ENCODE results near the gene LNX1. TPM values are rescaled to one million over a fixed set of nuclear protein-coding genes. Genes with fewer than 3 reads are reported as not detected.

Gene LNX1
- polyA plus RNA-seq, 1 of the 3 experiments (the other 2 are of a cell fraction): 0.16 TPM

GRCh38 chr4:53553486-53554210 is 37.6 kb downstream of the LNX1 start:
- Histone ChIP-seq H2AFZ (ENCODE audit: low read depth) (no peak overlapping the region), H3F3A (replicated peaks; ENCODE audit: insufficient read depth) (peaks cover 9% of the 10 kb centered on the region), H3K36me3 (replicated peaks in 1 of 2; ENCODE audit: control insufficient read depth in 1 of 2, insufficient read depth in 2 of 2, low read length in 1 of 2) (no peaks in the 10 kb centered on the region), H3K9me3 (no peaks in the 10 kb centered on the region), H3K27me3 (ENCODE audit: insufficient read depth) (no peaks in the 10 kb centered on the region), H4K20me1 (ENCODE audit: insufficient read depth) (no peaks in the 10 kb centered on the region), H3K27ac (ENCODE audit: low read depth in 2 of 2, low read length in 1 of 2) (no peak overlapping the region), H3K4me2 (no peak overlapping the region), H3K9me2 (no peaks in the 10 kb centered on the region), H3K4me3 (ENCODE audit: low read depth in 2 of 2, low read length in 1 of 2) (no peak overlapping the region), H3K4me1 (ENCODE audit: control insufficient read depth in 1 of 2, insufficient read depth in 2 of 2, low read depth in 1 of 2, low read length in 1 of 2) (peaks cover 6 to 15% of the 10 kb centered on the region in 2 experiments; a peak in 2 of 4 replicates), H3K9ac (no peak overlapping the region), H3K79me2 (ENCODE audit: insufficient read depth) (no peaks in the 10 kb centered on the region)
- CTCF ChIA-PET: no interaction called here
- POLR2A ChIA-PET: no interaction called here
- WGBS (ENCODE audit: low lambda C conversion rate): 98% methylated on average over 7 of the region's 9 CpGs
- no peak for DNase-seq
- TF ChIP-seq IRF3 (IDR thresholded peaks at IDR 0.05; ENCODE audit: low read depth, low read length) (no peak), POLR2AphosphoS5 (IDR thresholded peaks at IDR 0.05; ENCODE audit: low read depth, low read length) (no peak), NFIC (IDR thresholded peaks at IDR 0.05; ENCODE audit: borderline replicate concordance) (no peak), MAX (IDR thresholded peaks at IDR 0.05; ENCODE audit: low read depth) (no peak), EZH2phosphoT487 (IDR thresholded peaks at IDR 0.05; ENCODE audit: borderline replicate concordance, low read depth) (no peak), TEAD4 (IDR thresholded peaks at IDR 0.05; ENCODE audit: borderline replicate concordance, insufficient read depth) (no peak), CHD2 (IDR thresholded peaks at IDR 0.05; ENCODE audit: low read length, partially characterized antibody) (no peak), ELF1 (IDR thresholded peaks at IDR 0.05) (no peak), GABPA (IDR thresholded peaks at IDR 0.05; ENCODE audit: low read depth) (no peak), USF1 (IDR thresholded peaks at IDR 0.05; ENCODE audit: borderline replicate concordance, low read depth) (no peak)

- no peaks in the 10 kb centered on the region for H3F3A ChIP-seq (replicated peaks; ENCODE audit: insufficient read depth)
- ChIA-PET CTCF (interaction anchor here (1.1 kb wide), 1 partner anchor 11 kb away, joined by 5 read pairs; no protein-coding TSS in a partner anchor), POLR2A (no interaction called here)
- no peaks in the 10 kb centered on the region for H3K79me2 ChIP-seq (ENCODE audit: insufficient read depth)
- no peak overlapping the region for H3K4me2 ChIP-seq
- H3K9me3 ChIP-seq: no peaks in the 10 kb centered on the region
- WGBS (ENCODE audit: low lambda C conversion rate): 89% methylated on average over 3 of the region's 3 CpGs
- H3K9ac ChIP-seq: no peak overlapping the region
- no peak overlapping the region for H3K4me3 ChIP-seq (ENCODE audit: low read depth in 2 of 2, low read length in 1 of 2)
- no peaks in the 10 kb centered on the region for H3K9me2 ChIP-seq
- no peak overlapping the region for H2AFZ ChIP-seq (ENCODE audit: low read depth)
- H3K27ac ChIP-seq (ENCODE audit: low read depth in 2 of 2, low read length in 1 of 2): no peak overlapping the region
- no peak for DNase-seq
- peaks cover 2 to 9% of the 10 kb centered on the region in 2 experiments; a peak in 2 of 4 replicates for H3K4me1 ChIP-seq (ENCODE audit: control insufficient read depth in 1 of 2, insufficient read depth in 2 of 2, low read depth in 1 of 2, low read length in 1 of 2)
- no peaks in the 10 kb centered on the region for H3K36me3 ChIP-seq (replicated peaks in 1 of 2; ENCODE audit: control insufficient read depth in 1 of 2, insufficient read depth in 2 of 2, low read length in 1 of 2)
- H3K27me3 ChIP-seq (ENCODE audit: insufficient read depth): no peaks in the 10 kb centered on the region
- H4K20me1 ChIP-seq (ENCODE audit: insufficient read depth): no peaks in the 10 kb centered on the region
- TF ChIP-seq NFIC (IDR thresholded peaks at IDR 0.05; ENCODE audit: borderline replicate concordance): no peak
- no peak for TF ChIP-seq FOXM1 (IDR thresholded peaks at IDR 0.05; ENCODE audit: low read depth)
- TF ChIP-seq USF1 (IDR thresholded peaks at IDR 0.05; ENCODE audit: borderline replicate concordance, low read depth): no peak
- TF ChIP-seq REST (IDR thresholded peaks at IDR 0.05; ENCODE audit: low read depth, low read length): no peak
- TF ChIP-seq CTCF (IDR thresholded peaks at IDR 0.05): no peak
- TF ChIP-seq SMC3 (IDR thresholded peaks at IDR 0.05; ENCODE audit: low read depth, low read length): no peak
- TF ChIP-seq POLR2AphosphoS5 (IDR thresholded peaks at IDR 0.05; ENCODE audit: low read depth, low read length): no peak
- no peak for TF ChIP-seq RAD21 (IDR thresholded peaks at IDR 0.05; ENCODE audit: low read length)
- no peak for TF ChIP-seq IRF3 (IDR thresholded peaks at IDR 0.05; ENCODE audit: low read depth, low read length)
- TF ChIP-seq MEF2A (IDR thresholded peaks at IDR 0.05; ENCODE audit: borderline replicate concordance, low read depth): no peak
Observed at GRCh38 chr4:53552711-53553110, 38.6 kb downstream of the LNX1 start.

Data from SK-N-SH (cell line).